Measurements from ENCODE around the gene FAT1. TPM values are rescaled to one million over a fixed set of nuclear protein-coding genes. Genes with fewer than 3 reads are reported as not detected.

FAT1 gene
- total RNA-seq, 1 donor from 2014 or later: 67.7 TPM

DNA sequence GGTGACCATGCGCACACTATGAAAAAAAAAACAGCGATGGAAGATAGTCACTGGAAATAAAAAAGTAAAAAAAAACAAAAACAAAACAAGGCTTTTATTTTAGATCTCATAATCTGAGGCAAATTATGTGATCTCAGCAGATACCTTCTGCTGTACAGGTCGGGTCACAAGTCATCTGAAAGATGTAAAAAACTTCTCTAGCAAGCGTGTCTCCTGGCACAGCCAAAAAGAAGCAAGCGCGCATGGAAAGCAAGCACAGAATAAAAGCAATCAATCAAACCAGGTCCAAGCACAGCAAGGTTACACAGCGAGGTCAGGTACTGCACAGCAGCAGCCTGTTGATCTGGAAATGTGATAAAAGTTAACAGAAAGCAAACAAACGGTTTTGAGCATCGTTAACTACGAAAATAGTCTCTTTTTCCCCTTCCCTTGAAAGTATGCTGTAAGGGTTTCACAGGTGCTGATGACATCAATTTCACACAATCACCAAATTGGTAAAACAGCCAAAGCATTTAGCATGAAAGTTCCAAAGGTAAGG lies 89.0 kb downstream of the FAT1 start:
- no peak for DNase-seq (ENCODE audit: low spot score)
- Mint-ChIP-seq H3K27ac (ENCODE audit: unreplicated experiment) (no peak overlapping the region), H3K4me1 (ENCODE audit: unreplicated experiment) (no peaks in the 10 kb centered on the region), H3K27me3 (ENCODE audit: unreplicated experiment) (no peaks in the 10 kb centered on the region), H3K4me3 (ENCODE audit: unreplicated experiment) (no peak overlapping the region), H3K9me3 (ENCODE audit: unreplicated experiment) (no peaks in the 10 kb centered on the region), H3K36me3 (ENCODE audit: low read depth, unreplicated experiment) (peaks cover 7% of the 10 kb centered on the region)
- TF ChIP-seq, protein P1, sequence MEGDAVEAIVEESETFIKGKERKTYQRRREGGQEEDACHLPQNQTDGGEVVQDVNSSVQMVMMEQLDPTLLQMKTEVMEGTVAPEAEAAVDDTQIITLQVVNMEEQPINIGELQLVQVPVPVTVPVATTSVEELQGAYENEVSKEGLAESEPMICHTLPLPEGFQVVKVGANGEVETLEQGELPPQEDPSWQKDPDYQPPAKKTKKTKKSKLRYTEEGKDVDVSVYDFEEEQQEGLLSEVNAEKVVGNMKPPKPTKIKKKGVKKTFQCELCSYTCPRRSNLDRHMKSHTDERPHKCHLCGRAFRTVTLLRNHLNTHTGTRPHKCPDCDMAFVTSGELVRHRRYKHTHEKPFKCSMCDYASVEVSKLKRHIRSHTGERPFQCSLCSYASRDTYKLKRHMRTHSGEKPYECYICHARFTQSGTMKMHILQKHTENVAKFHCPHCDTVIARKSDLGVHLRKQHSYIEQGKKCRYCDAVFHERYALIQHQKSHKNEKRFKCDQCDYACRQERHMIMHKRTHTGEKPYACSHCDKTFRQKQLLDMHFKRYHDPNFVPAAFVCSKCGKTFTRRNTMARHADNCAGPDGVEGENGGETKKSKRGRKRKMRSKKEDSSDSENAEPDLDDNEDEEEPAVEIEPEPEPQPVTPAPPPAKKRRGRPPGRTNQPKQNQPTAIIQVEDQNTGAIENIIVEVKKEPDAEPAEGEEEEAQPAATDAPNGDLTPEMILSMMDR (IDR thresholded peaks at IDR 0.05; ENCODE audit: unreplicated experiment): no peak

DNA sequence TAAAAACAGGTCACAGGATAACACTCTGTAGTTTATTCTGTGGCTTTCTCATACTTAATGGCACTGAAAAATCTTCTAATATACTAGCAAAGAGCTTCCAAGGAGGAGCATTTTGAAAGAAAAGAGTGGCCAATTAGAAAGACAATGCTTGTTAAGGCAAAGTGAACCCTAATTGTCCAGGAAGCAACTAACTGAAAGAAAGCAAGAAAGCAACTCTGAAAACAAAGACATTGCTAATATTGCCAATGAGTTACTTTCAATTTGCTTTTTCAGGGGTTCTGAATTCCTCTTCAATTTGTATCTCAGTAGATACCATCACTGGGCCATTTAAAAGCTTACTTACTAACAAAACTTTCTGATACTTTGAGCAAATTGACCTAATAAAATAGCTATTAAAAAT lies 89.8 kb downstream of the FAT1 start:
- TF ChIP-seq, protein P1 (IDR thresholded peaks at IDR 0.05; ENCODE audit: unreplicated experiment): no peak
- peaks cover 7% of the 10 kb centered on the region for H3K36me3 Mint-ChIP-seq (ENCODE audit: low read depth, unreplicated experiment)
- H3K27me3 Mint-ChIP-seq (ENCODE audit: unreplicated experiment): no peaks in the 10 kb centered on the region
- H3K9me3 Mint-ChIP-seq (ENCODE audit: unreplicated experiment): no peaks in the 10 kb centered on the region
- H3K27ac Mint-ChIP-seq (ENCODE audit: unreplicated experiment): no peak overlapping the region
- DNase-seq (ENCODE audit: low spot score): no peak
- H3K4me1 Mint-ChIP-seq (ENCODE audit: unreplicated experiment): no peaks in the 10 kb centered on the region
- no peak overlapping the region for H3K4me3 Mint-ChIP-seq (ENCODE audit: unreplicated experiment)

DNA sequence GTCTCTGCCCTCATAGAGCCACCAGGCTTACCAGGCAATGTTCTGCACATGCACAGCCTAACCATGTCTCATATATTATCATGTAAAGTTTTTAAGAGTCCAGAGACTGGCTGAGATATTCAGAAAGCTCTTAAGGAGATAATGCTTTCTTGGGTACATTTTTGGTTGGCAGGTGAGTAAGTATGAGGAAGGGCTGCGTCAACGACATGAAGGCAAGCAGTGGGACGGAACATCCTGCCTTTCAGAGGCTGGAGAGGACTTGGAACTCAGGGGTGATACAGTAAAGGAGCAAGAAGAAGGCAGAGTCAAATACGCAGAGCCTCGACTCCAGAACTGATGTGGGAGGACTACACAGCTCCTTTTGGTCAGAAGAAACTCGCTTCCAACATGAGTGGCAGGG lies 93.5 kb downstream of the FAT1 start:
- TF ChIP-seq, protein P1 (IDR thresholded peaks at IDR 0.05; ENCODE audit: unreplicated experiment): no peak
- Mint-ChIP-seq H3K9me3 (ENCODE audit: unreplicated experiment) (no peaks in the 10 kb centered on the region), H3K27ac (ENCODE audit: unreplicated experiment) (no peak overlapping the region), H3K27me3 (ENCODE audit: unreplicated experiment) (peaks cover 1% of the 10 kb centered on the region), H3K4me3 (ENCODE audit: unreplicated experiment) (no peak overlapping the region), H3K36me3 (ENCODE audit: low read depth, unreplicated experiment) (peaks cover 7% of the 10 kb centered on the region), H3K4me1 (ENCODE audit: unreplicated experiment) (no peaks in the 10 kb centered on the region)
- no peak for DNase-seq (ENCODE audit: low spot score)

DNA sequence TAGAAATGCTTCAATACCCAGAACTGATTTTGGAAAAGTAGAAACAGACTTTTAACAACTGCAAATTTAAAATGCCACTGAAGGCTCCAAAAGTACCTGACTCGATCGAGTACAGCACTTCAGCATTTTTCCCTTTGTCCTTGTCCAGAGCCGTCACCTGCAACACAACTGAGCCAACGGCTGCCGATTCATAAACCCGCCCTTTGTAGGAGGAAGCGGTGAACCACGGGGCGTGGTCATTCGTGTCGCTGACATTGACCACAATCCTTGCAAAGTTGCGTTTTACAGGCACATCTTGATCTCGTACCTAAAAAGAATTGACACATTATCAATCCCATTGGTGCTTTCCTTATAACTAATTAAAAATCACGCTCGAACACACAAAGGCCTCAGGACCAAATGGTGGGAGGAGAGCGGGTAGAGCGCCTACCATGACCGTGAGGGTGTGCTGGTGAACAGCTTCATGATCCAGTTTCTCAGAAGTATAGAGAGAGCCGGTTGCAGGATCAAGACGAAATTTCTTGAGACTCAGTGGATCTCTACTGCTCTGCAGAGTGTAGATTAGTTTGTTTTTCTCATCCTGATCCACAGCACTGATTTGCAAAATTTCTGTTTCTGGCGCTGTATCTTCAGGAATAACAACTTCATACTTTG lies 95.5 kb downstream of the FAT1 start:
- Mint-ChIP-seq H3K9me3 (ENCODE audit: unreplicated experiment) (no peaks in the 10 kb centered on the region), H3K4me1 (ENCODE audit: unreplicated experiment) (peaks cover 5% of the 10 kb centered on the region), H3K27me3 (ENCODE audit: unreplicated experiment) (peaks cover 3% of the 10 kb centered on the region), H3K27ac (ENCODE audit: unreplicated experiment) (no peak overlapping the region), H3K4me3 (ENCODE audit: unreplicated experiment) (no peak overlapping the region), H3K36me3 (ENCODE audit: low read depth, unreplicated experiment) (peaks cover 7% of the 10 kb centered on the region)
- TF ChIP-seq, protein P1 (IDR thresholded peaks at IDR 0.05; ENCODE audit: unreplicated experiment): no peak
- DNase-seq (ENCODE audit: low spot score): no peak

DNA sequence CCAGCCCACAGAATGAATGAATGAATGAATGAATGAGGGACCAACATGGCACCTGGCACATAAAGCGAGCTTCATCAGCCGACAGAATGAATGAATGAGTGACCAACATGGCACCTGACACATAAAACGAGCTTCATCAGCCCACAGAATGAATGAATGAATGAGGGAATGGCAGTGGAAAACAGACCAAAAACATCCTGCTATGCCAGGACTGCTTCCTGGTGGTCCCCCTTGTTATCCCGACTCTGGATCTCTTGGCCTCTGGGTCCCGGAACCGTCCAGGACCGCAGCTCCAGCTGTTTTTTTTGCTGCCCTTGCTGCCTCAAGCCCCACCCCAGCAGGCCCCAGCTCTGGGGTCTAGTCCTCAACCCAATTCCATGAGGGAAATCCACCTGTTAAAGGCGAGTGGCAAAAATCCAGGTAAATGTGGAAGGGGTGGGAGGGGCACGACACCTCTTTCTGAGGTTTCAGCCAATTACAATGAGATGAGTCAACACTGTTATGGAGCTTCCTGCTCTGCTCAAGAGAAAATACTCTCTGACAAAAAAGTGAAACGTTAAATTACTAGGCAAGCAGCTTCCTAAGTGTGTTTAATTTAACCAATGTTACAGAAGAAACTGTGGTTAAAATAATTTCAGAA lies 96.3 kb downstream of the FAT1 start:
- Mint-ChIP-seq H3K27me3 (ENCODE audit: unreplicated experiment) (peaks cover 3% of the 10 kb centered on the region), H3K36me3 (ENCODE audit: low read depth, unreplicated experiment) (peaks cover 7% of the 10 kb centered on the region), H3K27ac (ENCODE audit: unreplicated experiment) (no peak overlapping the region), H3K4me3 (ENCODE audit: unreplicated experiment) (no peak overlapping the region), H3K9me3 (ENCODE audit: unreplicated experiment) (no peaks in the 10 kb centered on the region), H3K4me1 (ENCODE audit: unreplicated experiment) (peaks cover 13% of the 10 kb centered on the region)
- TF ChIP-seq, protein P1 (IDR thresholded peaks at IDR 0.05; ENCODE audit: unreplicated experiment): no peak
- no peak for DNase-seq (ENCODE audit: low spot score)
